ENCODE results near the gene NOCT.
"Not testable (repeated sequence)": the region's sequence is repeated elsewhere in the genome, so short reads cannot be mapped to it uniquely, and the experiment has no call there.

NOCT gene

GRCh38 chr4:139053909-139054308 is 38.3 kb downstream of the NOCT start:
- no peak for DNase-seq

GRCh38 chr4:139054791-139055505 is 39.4 kb downstream of the NOCT start:
- no peak for DNase-seq

GRCh38 chr4:139059026-139059425 is 43.4 kb downstream of the NOCT start:
- not testable (repeated sequence) for DNase-seq

GRCh38 chr4:139060591-139060990 is 45.0 kb downstream of the NOCT start:
- no peak for DNase-seq

- DNase-seq: no peak
Observed at GRCh38 chr4:139076016-139076744, 60.6 kb downstream of the NOCT start.

- DNase-seq: no peak
Observed at GRCh38 chr4:139077567-139078355, 62.2 kb downstream of the NOCT start.

- no peak for DNase-seq
Observed at GRCh38 chr4:139078926-139079325, 63.3 kb downstream of the NOCT start.

GRCh38 chr4:139082750-139083606 is 67.4 kb downstream of the NOCT start:
- DNase-seq: peak; percentile 99

- peak; percentile 70 for DNase-seq
Observed at GRCh38 chr4:139083607-139083955, 68.0 kb downstream of the NOCT start.

GRCh38 chr4:139083956-139084803 is 68.6 kb downstream of the NOCT start:
- DNase-seq: peak; percentile 88

GRCh38 chr4:139084804-139085093 is 69.2 kb downstream of the NOCT start:
- DNase-seq: no peak

GRCh38 chr4:139085141-139085540 is 69.6 kb downstream of the NOCT start:
- DNase-seq: no peak

- no peak for DNase-seq
Observed at GRCh38 chr4:139092271-139092670, 76.7 kb downstream of the NOCT start.

Measured in NCI-H82 (cell line).